GM12872 (cell line): Measurements from ENCODE around the gene PERCC1.

Experiments
- TF ChIP-seq, protein P1 (sequence below): IDR thresholded peaks from 3 replicates; pipeline ENCODE4 v1.5.1; 2011; ENCODE audit warnings: low read depth, mild to moderate bottlenecking, low read length, moderate library complexity; ENCODE audit not compliant: insufficient read depth

The PERCC1 gene

DNA sequence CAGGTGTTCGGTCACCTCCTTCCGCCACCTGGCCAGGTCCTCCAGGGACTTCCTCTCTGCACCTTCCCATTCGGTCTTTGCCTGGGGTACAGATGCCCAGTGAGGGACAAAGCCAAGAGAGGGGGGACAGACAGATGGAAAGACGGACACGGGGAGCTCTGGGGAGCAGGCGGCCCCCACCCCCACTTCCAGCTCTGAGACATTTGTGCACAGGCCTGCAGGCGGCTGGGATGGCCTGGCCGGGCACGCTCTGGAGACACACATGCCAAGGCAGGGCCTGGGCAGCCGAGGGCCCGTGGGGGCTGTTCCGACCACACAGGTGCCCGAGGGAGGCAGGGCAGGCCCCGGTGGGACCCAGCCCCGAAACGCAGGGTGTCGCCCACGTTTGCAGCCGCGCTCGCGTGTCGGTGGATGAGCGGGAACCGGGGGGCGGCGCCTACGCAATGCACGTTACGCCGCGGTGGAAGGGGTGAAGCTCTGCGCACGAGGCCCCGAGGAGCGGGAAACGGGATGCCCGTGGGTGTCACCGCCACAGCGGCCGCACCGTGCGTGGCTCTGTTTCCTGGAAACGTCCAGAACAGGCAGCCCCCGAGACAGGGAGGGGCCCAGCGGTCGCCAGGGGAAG is 6.0 kb downstream of the PERCC1 start:
- TF ChIP-seq, protein P1, sequence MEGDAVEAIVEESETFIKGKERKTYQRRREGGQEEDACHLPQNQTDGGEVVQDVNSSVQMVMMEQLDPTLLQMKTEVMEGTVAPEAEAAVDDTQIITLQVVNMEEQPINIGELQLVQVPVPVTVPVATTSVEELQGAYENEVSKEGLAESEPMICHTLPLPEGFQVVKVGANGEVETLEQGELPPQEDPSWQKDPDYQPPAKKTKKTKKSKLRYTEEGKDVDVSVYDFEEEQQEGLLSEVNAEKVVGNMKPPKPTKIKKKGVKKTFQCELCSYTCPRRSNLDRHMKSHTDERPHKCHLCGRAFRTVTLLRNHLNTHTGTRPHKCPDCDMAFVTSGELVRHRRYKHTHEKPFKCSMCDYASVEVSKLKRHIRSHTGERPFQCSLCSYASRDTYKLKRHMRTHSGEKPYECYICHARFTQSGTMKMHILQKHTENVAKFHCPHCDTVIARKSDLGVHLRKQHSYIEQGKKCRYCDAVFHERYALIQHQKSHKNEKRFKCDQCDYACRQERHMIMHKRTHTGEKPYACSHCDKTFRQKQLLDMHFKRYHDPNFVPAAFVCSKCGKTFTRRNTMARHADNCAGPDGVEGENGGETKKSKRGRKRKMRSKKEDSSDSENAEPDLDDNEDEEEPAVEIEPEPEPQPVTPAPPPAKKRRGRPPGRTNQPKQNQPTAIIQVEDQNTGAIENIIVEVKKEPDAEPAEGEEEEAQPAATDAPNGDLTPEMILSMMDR, result no peak

DNA sequence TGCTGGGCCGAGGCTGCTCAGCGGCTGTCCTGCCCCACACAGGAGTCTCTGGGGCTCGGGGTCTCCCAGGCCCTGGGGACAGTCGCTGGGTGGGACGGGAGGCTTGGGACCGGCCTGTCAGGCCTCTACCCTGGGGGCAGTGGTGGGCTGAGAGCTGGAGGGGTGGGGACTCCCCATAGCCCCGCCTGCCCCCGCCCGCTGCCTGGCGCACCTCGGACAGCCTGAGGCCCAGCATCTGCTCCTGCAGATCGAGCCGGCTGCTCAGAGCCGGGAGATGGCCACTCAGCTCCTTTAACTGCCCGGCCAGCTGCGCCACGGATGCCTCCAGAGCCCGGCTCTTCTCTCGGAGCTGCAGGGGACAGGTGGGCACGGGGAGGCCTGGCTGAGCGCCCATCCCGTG is 6.7 kb downstream of the PERCC1 start:
- TF ChIP-seq, protein P1, result no peak

DNA sequence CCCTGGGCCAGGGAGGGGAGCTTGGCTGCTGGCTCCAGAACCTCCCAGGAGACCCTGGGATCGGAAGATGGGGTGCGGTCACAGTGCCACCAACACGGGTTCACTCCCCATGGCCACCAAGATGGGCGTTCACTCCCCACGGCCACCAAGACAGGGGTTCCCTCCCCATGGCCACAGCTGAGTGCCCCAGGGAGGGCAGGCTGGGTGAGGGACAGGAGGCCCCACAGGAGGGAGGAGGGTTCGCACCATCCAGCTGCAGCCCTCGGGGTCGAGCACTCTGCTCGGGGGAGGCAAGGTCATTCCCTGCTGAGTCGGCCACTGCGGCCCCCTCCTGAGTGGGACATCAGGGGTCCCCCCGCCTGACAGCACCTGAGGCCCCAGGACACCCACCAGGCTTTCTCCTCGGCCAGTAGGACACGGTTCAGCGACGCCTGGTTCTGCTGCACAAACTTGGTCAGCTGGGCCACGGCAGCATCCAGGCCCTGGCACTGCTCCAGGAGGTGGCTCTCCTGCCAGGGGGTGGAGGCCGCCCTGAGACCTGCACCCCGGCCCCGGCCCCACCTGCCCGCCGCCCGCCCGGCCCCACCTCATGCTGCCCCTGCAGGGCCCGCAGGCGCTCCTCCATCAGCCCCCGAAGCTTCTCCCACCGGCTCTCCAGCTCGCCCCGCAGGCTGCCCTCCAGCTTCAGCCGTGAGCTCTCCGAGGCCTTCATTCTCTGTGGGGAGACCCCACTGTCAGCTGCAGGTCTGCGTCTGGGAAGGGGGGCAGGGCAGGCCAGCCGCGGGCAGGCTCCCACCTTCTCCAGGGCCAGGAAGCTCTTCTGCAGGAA is 7.6 kb downstream of the PERCC1 start:
- TF ChIP-seq, protein P1, result no peak

DNA sequence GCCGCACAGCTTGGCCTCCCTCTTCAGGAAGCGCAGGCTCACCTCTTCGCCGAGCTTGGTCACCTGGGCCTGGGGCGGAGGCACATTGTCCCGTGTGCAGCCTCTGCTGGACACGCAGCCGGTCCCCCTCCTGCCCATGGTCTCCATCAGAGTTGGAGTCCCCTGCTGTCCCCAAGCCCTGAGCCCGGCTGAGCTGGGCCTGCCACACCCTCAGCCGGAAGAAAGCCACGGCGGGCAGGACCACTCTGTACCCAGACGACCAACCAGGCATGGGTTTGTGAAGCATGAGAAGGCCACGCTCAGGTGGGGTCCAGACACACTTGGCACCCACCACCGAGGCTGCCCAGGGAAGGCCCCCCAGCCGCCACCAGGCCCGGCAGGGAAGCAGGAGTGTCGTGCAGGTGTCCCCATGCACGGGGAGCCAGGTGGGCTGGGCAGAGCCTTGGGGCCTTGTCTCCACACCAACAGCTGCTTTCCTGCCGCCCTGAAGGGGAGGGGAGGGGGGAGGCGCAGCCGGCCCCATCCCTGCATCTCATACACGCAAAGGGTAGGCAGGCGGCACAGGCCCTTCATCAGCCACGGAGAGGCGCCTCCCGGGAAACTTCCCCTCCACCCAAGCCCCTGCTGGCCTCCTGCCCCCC is 8.3 kb downstream of the PERCC1 start:
- TF ChIP-seq, protein P1, result no peak

DNA sequence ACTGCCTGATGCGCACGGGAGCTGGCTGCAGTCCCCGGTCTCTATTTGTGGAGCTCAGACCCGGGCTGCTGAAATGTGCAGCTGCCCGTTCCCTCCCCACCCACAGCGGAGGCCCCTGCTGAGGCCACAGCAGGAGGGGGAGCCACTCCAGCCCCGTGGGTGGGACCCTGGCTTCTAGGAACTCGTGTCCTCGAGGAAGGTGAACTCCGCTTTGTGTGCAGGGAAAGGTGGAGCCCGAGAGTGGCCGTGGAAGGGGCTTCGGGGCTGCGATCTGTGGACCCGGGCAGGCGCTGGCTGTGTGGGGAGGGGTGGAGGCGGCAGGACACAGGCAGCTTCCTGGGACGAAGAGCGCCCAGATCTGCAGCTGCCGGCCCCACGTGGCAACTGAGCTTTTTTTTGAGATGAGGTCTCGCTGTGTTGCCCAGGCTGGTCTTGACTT is 10.5 kb downstream of the PERCC1 start:
- TF ChIP-seq, protein P1, result no peak

DNA sequence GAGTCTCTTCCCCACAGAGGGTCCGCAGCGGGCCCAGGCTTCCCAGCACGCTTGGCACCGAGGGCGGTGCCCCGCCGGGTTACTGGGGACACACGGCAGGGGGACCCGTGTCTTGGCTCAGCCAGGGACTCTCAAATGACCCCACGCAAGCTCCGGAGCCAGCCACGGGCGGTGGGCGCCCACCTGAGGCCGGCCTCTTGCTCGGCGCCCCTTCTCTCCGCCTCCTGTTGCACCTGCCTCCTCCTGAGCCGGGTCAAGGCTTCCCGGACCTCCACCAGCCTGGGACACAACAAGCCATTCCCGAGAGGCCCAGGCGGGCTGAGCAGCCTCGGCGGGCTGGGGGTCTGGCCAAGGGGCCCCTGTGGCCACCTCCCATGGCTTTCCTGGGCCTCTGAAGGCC is 11.8 kb downstream of the PERCC1 start:
- TF ChIP-seq, protein P1, result no peak

DNA sequence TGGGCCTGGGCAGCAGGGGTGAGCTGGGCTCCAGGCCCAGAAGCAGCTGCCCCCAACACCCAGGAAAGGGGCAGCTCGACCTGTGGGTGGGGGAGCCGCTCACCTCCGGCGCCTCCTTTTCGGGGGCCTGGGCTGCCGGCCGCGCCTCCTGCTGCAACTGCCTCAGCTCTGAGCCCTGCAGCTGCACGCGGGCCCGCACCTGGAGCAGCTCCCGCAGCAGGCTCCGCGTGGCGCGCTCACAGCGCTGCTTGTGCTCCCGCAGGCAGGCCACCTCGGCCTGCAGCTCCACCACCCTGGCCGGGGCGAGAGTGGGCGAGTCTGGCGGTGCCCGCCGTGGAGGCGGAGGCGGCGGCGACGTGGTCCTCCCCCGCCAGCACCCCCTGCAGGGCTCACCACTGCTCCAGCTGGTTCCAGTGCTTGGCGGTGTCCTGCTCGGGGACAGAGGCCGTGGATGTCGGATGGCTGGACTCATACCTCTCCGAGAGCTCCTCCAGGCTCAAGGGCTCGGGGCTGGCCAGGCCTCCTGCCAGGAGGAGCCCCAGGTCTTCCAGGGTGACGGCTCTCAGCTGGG is 12.6 kb downstream of the PERCC1 start:
- TF ChIP-seq, protein P1, result no peak
